GM10248 (cell line): ENCODE measurements around the gene GALNT14.

Experiments used
- CTCF ChIA-PET: fragments of 300-600 bp; sonication (Branson Sonifier 250); formaldehyde crosslinking; extraction: SDS; loops from one replicate; lab custom pipeline; 2021; ENCODE audit warnings: antibody characterized with exemption; lab: Yijun Ruan, JAX
- POLR2A ChIA-PET: fragments of 350-650 bp; sonication (Branson Sonifier 250); formaldehyde crosslinking; extraction: SDS; loops from one replicate; lab custom pipeline; 2020; ENCODE audit warnings: antibody characterized with exemption; lab: Yijun Ruan, JAX
- DNase-seq: peaks from one replicate; pipeline ENCODE4 v3.0.0; 2012; ENCODE audit errors: extremely low spot score
- TF ChIP-seq, protein P1 (sequence below): IDR thresholded peaks from 2 replicates; pipeline ENCODE4 v1.5.1; 2012; ENCODE audit warnings: mild to moderate bottlenecking, low read depth; ENCODE audit errors: extremely low read depth, missing control alignments, control extremely low read depth

Gene GALNT14

DNA sequence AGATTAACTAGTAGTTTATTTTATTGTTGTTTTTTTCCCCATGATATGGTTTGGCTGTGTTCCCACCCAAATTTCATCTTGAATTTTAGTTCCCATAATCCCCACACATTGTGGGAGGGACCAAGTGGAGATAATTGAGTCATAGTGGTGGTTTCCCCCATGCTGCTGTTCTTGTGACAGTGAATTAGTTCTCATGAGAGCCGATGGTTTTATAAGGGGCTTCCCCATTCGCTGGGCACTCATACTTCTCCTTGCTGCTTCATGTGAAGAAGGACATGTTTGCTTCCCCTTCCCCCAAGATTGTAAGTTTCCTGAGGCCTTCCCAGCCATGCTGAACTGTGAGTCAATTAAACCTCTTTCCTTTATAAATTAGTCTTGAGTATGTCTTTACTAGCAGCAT, 36.5 kb downstream of the GALNT14 start:
- CTCF ChIA-PET = interaction anchor here (1.2 kb wide), 1 partner anchor 12 kb away, joined by 3 read pairs; no protein-coding TSS in a partner anchor
- no peak for DNase-seq
- TF ChIP-seq, protein P1, sequence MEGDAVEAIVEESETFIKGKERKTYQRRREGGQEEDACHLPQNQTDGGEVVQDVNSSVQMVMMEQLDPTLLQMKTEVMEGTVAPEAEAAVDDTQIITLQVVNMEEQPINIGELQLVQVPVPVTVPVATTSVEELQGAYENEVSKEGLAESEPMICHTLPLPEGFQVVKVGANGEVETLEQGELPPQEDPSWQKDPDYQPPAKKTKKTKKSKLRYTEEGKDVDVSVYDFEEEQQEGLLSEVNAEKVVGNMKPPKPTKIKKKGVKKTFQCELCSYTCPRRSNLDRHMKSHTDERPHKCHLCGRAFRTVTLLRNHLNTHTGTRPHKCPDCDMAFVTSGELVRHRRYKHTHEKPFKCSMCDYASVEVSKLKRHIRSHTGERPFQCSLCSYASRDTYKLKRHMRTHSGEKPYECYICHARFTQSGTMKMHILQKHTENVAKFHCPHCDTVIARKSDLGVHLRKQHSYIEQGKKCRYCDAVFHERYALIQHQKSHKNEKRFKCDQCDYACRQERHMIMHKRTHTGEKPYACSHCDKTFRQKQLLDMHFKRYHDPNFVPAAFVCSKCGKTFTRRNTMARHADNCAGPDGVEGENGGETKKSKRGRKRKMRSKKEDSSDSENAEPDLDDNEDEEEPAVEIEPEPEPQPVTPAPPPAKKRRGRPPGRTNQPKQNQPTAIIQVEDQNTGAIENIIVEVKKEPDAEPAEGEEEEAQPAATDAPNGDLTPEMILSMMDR = no peak
- POLR2A ChIA-PET = no interaction called here

DNA sequence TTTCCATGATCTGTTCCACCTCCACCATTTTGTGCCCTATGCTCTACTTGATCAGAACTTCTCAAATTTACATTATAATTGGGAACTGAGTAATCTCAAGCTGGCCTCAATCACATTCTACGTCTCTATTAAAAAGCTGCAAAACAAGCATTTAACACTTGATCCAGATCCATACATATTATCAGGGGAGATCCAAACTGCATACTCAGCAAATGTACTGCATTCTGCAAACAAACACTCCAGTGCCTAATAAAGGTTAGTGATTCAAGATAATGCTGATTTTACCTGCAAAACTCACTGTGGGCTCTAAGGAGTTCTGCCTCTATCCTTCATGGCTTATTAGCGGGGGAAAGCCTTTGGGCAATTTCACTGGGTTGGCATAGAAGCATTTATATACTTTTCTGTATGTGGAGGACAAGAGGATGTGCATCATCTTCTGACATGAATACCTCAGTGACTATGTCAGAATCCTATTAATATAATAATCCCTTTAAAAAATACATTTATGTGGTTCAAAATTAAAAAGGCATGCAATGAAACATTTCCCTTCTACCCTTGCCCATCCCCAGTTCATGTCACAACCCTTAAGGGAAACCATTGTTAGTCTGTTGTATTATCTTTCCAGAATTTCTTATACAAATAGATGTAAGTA, 40.2 kb downstream of the GALNT14 start:
- ChIA-PET CTCF (no interaction called here), POLR2A (no interaction called here)
- no peak for DNase-seq
- TF ChIP-seq, protein P1 = no peak

GRCh38 chr2:31090188-31090587, 48.1 kb downstream of the GALNT14 start:
- ChIA-PET POLR2A (no interaction called here), CTCF (interaction anchor here (1.6 kb wide), 1 partner anchor 12 kb away, joined by 3 read pairs; no protein-coding TSS in a partner anchor)
- TF ChIP-seq, protein P1 = no peak
- no peak for DNase-seq

GRCh38 chr2:31089645-31090044, 48.6 kb downstream of the GALNT14 start:
- ChIA-PET POLR2A (no interaction called here), CTCF (interaction anchor here (1.6 kb wide), 1 partner anchor 12 kb away, joined by 3 read pairs; no protein-coding TSS in a partner anchor)
- DNase-seq = no peak
- TF ChIP-seq, protein P1 = no peak

GRCh38 chr2:31088504-31089195, 49.6 kb downstream of the GALNT14 start:
- POLR2A ChIA-PET = no interaction called here
- CTCF ChIA-PET = interaction anchor here (1.6 kb wide), 1 partner anchor 13 kb away, joined by 3 read pairs; no protein-coding TSS in a partner anchor
- TF ChIP-seq, protein P1 = no peak
- no peak for DNase-seq

DNA sequence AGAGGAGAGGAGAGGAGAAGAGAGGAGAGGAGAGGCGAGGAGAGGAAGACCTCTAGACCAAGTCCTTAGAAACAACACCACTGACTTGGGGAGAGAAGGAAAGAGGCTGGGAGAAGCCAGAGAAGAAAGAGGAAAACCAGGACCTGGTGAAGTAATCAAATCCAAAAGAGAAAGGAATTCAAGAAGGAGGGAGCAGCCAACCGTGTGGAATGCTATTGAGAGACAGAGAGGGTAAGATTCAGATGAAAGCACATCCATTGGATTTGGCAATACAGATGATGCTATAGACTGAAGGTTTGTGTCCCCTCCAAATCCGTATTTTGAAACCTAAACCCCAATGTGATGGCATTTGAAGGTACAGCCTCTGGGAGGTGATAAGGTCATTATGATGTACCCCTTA, 50.7 kb downstream of the GALNT14 start:
- no peak for DNase-seq
- CTCF ChIA-PET = no interaction called here
- POLR2A ChIA-PET = no interaction called here
- TF ChIP-seq, protein P1 = no peak
